K562 (cell line): ENCODE measurements around the gene ANKMY1. TPM values are rescaled to one million over a fixed set of nuclear protein-coding genes. Genes with fewer than 3 reads are reported as not detected.

ENCODE experiments used
- CXXC5 ChIP-seq: fragments of 250-450 bp; sonication (Bioruptor Pico); IDR thresholded peaks from 2 replicates; pipeline ENCODE4 v1.8.0; 2022; ENCODE audit warnings: inconsistent platforms, mild to moderate bottlenecking, moderate library complexity
- EGR1 ChIP-seq: fragments of 450-650 bp; conservative IDR thresholded peaks from 2 replicates; pipeline ENCODE4 v1.6.1; 2017; ENCODE audit warnings: mild to moderate bottlenecking
- GTF3C2 ChIP-seq: IDR thresholded peaks from 3 replicates; pipeline ENCODE4 v1.6.1; 2011; ENCODE audit warnings: borderline replicate concordance, mild to moderate bottlenecking, moderate library complexity; ENCODE audit not compliant: insufficient read length; ENCODE audit errors: extremely low read depth
- HLTF ChIP-seq: fragments of 450-650 bp; IDR thresholded peaks from 2 replicates; pipeline ENCODE4 v1.6.1; 2016
- HMG20A ChIP-seq: fragments of 450-650 bp; formaldehyde crosslinking; conservative IDR thresholded peaks from 2 replicates; pipeline ENCODE4 v1.4.0; 2020; ENCODE audit warnings: mild to moderate bottlenecking, mixed read lengths
- HNRNPLL ChIP-seq: fragments of 200-400 bp; formaldehyde crosslinking; IDR thresholded peaks from 2 replicates; pipeline ENCODE4 v1.6.1; 2017; ENCODE audit warnings: low read length, low read depth, mild to moderate bottlenecking; ENCODE audit not compliant: poor library complexity, severe bottlenecking
- MEF2A ChIP-seq: IDR thresholded peaks from 2 replicates; pipeline ENCODE4 v1.6.1; 2011; ENCODE audit warnings: low read depth, mild to moderate bottlenecking, low read length, moderate library complexity; ENCODE audit not compliant: control insufficient read depth
- PHF20 ChIP-seq: fragments of 450-650 bp; IDR thresholded peaks from 2 replicates; pipeline ENCODE4 v1.6.1; 2018; ENCODE audit not compliant: partially characterized antibody
- RHOXF2B ChIP-seq: fragments of 250-450 bp; sonication (Bioruptor Pico); conservative IDR thresholded peaks from 2 replicates; pipeline ENCODE4 v1.5.1; 2021
- SAP30 ChIP-seq: fragments of 200-600 bp; sonication (generic); IDR thresholded peaks from 2 replicates; pipeline ENCODE4 v1.6.1; 2012; ENCODE audit warnings: borderline replicate concordance, low read depth, mild to moderate bottlenecking, moderate library complexity, low read length, control low read depth, inconsistent platforms; ENCODE audit not compliant: insufficient read depth, poor library complexity, severe bottlenecking
- ZNF184 ChIP-seq: sonication (generic); formaldehyde crosslinking; IDR thresholded peaks from 2 replicates; pipeline ENCODE4 v1.5.0; 2020; ENCODE audit warnings: missing genetic modification reagents
- ZSCAN32 ChIP-seq: fragments of 450-650 bp; formaldehyde crosslinking; IDR thresholded peaks from 2 replicates; pipeline ENCODE4 v1.4.0; 2020; ENCODE audit warnings: mild to moderate bottlenecking, moderate library complexity
- polyA plus RNA-seq, 8 experiments: library from polyadenylated mRNA; depleted of rRNA in 4 of 8; stranded (reverse) in 5 of 8; unstranded in 3 of 8; fragments of >200 nt; fragmentation: Nextera tagmentation in 2 of 8; fragmentation: Illumina TruSeq in 1 of 8; extraction: Ambion mirVana in 2 of 8; extraction: Trizol in 1 of 8; gene quantifications; 2 replicates each; pipeline versions ENCODE4 v1.2.1 to v1.2.3, GENCODE V29; 2011 to 2014; ENCODE audit warnings: inconsistent platforms in 1 of 8, missing spikeins in 1 of 8
- total RNA-seq, 7 experiments: library from RNA; depleted of rRNA in 6 of 7; stranded (reverse); fragments of >200 nt in 6 of 7; fragmentation: Illumina TruSeq in 2 of 7; extraction: Trizol in 2 of 7; gene quantifications; 2 replicates each; pipeline versions ENCODE4 v1.2.1 to v1.2.3, GENCODE V29; 2011 to 2021; ENCODE audit warnings: low replicate concordance in 1 of 7
- TF ChIP-seq, protein P1 (sequence below): fragments of 450-650 bp; IDR thresholded peaks from 2 replicates; pipeline ENCODE4 v1.6.1; 2017; ENCODE audit warnings: antibody characterized with exemption, mild to moderate bottlenecking
- TF ChIP-seq, protein P2 (sequence below): fragments of 450-650 bp; IDR thresholded peaks from 2 replicates; pipeline ENCODE4 v1.6.1; 2016; ENCODE audit warnings: missing biosample characterization, missing genetic modification characterization
- TF ChIP-seq, protein P3 (sequence below): fragments of 450-650 bp; IDR thresholded peaks from 2 replicates; pipeline ENCODE4 v1.6.1; 2014; ENCODE audit warnings: low read depth, mild to moderate bottlenecking, moderate library complexity, borderline replicate concordance

ANKMY1 gene
- total and polyA plus RNA-seq, 9 of the 15 experiments (the other 6 are each of a cell fraction or from before 2014, with no cell fraction given): 0.75 to 15.1 (median 11.7) TPM

DNA sequence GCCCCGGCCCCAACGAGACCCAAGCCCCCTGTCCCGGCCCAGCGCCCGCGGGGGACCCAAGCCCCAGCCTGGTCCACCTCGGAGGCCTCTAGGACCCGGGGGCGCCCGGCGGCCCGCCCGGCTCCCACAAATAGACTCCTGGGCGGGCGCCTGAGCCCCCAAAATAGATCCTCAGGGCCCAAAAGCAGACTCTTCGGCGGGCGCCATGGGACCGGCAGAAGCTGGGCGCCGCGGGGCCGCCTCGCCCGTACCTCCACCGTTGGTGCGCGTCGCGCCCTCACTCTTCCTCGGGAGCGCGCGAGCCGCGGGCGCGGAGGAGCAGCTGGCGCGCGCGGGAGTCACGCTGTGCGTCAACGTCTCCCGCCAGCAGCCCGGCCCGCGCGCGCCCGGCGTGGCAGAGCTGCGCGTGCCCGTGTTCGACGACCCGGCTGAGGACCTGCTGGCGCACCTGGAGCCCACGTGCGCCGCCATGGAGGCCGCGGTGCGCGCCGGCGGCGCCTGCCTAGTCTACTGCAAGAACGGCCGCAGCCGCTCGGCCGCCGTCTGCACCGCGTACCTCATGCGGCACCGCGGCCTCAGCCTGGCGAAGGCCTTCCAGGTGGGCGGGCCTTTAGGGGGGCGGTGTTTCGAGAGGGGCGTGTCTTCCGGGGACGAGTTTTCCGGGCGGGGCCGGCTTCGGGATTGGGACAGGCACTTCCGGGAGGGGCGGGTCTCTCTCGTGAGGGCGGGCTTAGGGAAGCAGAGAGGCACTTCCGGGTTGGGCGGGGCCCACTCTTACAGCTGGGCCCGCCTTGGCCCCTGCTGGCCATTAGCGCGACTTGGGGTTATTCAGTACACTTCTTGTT, 2.9 kb upstream of the ANKMY1 start (continued):
- TF ChIP-seq, protein P1, sequence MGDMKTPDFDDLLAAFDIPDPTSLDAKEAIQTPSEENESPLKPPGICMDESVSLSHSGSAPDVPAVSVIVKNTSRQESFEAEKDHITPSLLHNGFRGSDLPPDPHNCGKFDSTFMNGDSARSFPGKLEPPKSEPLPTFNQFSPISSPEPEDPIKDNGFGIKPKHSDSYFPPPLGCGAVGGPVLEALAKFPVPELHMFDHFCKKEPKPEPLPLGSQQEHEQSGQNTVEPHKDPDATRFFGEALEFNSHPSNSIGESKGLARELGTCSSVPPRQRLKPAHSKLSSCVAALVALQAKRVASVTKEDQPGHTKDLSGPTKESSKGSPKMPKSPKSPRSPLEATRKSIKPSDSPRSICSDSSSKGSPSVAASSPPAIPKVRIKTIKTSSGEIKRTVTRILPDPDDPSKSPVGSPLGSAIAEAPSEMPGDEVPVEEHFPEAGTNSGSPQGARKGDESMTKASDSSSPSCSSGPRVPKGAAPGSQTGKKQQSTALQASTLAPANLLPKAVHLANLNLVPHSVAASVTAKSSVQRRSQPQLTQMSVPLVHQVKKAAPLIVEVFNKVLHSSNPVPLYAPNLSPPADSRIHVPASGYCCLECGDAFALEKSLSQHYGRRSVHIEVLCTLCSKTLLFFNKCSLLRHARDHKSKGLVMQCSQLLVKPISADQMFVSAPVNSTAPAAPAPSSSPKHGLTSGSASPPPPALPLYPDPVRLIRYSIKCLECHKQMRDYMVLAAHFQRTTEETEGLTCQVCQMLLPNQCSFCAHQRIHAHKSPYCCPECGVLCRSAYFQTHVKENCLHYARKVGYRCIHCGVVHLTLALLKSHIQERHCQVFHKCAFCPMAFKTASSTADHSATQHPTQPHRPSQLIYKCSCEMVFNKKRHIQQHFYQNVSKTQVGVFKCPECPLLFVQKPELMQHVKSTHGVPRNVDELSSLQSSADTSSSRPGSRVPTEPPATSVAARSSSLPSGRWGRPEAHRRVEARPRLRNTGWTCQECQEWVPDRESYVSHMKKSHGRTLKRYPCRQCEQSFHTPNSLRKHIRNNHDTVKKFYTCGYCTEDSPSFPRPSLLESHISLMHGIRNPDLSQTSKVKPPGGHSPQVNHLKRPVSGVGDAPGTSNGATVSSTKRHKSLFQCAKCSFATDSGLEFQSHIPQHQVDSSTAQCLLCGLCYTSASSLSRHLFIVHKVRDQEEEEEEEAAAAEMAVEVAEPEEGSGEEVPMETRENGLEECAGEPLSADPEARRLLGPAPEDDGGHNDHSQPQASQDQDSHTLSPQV: peak; percentile 77
- TF ChIP-seq HLTF (no peak), ZSCAN32 (CRISPR knock-in tag) (no peak), HMG20A (CRISPR knock-in tag) (no peak), RHOXF2B (no peak), ZNF184 (CRISPR knock-in tag) (no peak), EGR1 (no peak), SAP30 (peak; percentile 16), GTF3C2 (no peak), PHF20 (no peak), HNRNPLL (no peak), CXXC5 (CRISPR knock-in tag) (peak; percentile 81), MEF2A (no peak)
- TF ChIP-seq, protein P2, sequence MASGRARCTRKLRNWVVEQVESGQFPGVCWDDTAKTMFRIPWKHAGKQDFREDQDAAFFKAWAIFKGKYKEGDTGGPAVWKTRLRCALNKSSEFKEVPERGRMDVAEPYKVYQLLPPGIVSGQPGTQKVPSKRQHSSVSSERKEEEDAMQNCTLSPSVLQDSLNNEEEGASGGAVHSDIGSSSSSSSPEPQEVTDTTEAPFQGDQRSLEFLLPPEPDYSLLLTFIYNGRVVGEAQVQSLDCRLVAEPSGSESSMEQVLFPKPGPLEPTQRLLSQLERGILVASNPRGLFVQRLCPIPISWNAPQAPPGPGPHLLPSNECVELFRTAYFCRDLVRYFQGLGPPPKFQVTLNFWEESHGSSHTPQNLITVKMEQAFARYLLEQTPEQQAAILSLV (tag): no peak
- TF ChIP-seq, protein P3, sequence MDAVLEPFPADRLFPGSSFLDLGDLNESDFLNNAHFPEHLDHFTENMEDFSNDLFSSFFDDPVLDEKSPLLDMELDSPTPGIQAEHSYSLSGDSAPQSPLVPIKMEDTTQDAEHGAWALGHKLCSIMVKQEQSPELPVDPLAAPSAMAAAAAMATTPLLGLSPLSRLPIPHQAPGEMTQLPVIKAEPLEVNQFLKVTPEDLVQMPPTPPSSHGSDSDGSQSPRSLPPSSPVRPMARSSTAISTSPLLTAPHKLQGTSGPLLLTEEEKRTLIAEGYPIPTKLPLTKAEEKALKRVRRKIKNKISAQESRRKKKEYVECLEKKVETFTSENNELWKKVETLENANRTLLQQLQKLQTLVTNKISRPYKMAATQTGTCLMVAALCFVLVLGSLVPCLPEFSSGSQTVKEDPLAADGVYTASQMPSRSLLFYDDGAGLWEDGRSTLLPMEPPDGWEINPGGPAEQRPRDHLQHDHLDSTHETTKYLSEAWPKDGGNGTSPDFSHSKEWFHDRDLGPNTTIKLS: peak; percentile 46; the same call in 1 of the 2 replicates
